ENCODE results near the gene TMEM217. TPM values are rescaled to one million over a fixed set of nuclear protein-coding genes. Genes with fewer than 3 reads are reported as not detected.

TMEM217 gene
- total and polyA plus RNA-seq, 2 of the 8 experiments (the other 6 are each of a cell fraction or from before 2014, with no cell fraction given) = 0.60 to 1.1 TPM

DNA sequence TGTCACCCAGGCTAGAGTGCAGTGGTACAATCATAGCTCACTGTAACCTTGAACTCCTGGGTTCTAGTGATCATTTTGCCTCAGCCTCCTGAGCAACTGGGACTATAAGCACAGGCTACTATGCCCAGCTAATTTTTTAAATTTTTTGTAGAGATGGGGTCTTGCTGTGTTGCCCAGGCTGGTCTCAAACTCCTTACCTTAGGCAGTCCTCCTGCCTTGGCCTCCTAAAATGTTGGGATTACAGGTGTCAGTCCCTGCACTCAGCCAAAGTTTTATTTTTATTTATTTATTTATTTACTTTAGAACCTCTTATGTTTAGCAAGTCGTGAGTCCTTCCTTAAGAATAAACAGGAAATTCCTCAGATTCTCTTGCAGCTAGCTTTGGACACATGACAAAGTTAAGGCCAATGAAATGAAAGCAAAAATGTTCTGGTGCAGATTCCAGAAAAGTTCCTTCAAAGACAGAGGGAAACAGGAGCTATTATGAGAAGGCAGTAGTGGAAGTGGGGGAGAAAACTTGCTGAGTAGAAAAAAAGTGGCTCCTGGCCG is 68.9 kb downstream of the TMEM217 start:
- Histone ChIP-seq H3K4me1 (replicated peaks in 1 of 4; ENCODE audit: control insufficient read depth in 3 of 4, insufficient read depth in 4 of 4, low read length in 3 of 4) (no peaks in the 10 kb centered on the region; a peak in 2 of 7 replicates), H4K8ac (ENCODE audit: extremely low read depth, insufficient read depth, low read length) (no peak overlapping the region), H2BK5ac (ENCODE audit: low read depth, low read length) (no peak overlapping the region), H2AK5ac (ENCODE audit: low read depth, low read length) (no peak overlapping the region), H3K4me3 (ENCODE audit: extremely low read depth in 1 of 4, insufficient read depth in 2 of 4, low read depth in 3 of 4, low read length in 4 of 4) (no peak overlapping the region), H3K36me3 (ENCODE audit: control insufficient read depth in 2 of 4, insufficient read depth in 4 of 4, low read length in 3 of 4) (no peaks in the 10 kb centered on the region), H2AFZ (ENCODE audit: low read length) (no peak overlapping the region), H3K23ac (ENCODE audit: insufficient read length) (no peak overlapping the region), H3K9me3 (ENCODE audit: insufficient read depth in 2 of 2, low read depth in 1 of 2, low read length in 1 of 2) (no peaks in the 10 kb centered on the region), H2BK15ac (ENCODE audit: low read length) (no peak overlapping the region), H3K4ac (replicated peaks; ENCODE audit: insufficient read length, low read depth, low read length) (no peak overlapping the region), H3K23me2 (ENCODE audit: low read depth, low read length) (no peaks in the 10 kb centered on the region), H2BK12ac (ENCODE audit: low read depth, low read length) (no peak overlapping the region), H2BK20ac (ENCODE audit: low read length) (no peak overlapping the region), H2BK120ac (replicated peaks; ENCODE audit: low read depth, low read length) (no peak overlapping the region), H3K14ac (ENCODE audit: insufficient read length) (no peak overlapping the region), H3K79me1 (ENCODE audit: low read depth, low read length) (no peaks in the 10 kb centered on the region), H3K27ac (ENCODE audit: low read depth, low read length) (no peak overlapping the region), H3K27me3 (replicated peaks in 1 of 4; ENCODE audit: control insufficient read depth in 3 of 4, extremely low read depth in 1 of 4, insufficient read depth in 3 of 4, low read length in 3 of 4) (no peaks in the 10 kb centered on the region), H4K91ac (replicated peaks; ENCODE audit: insufficient read length, low read length) (no peak overlapping the region), H3K9ac (replicated peaks in 1 of 4; ENCODE audit: extremely low read depth in 1 of 4, low read depth in 3 of 4, low read length in 3 of 4) (no peak overlapping the region), H3K4me2 (ENCODE audit: insufficient read depth in 1 of 2, low read depth in 2 of 2, low read length in 2 of 2) (no peak overlapping the region), H4K20me1 (replicated peaks in 1 of 2; ENCODE audit: control insufficient read depth in 1 of 2, insufficient read depth in 2 of 2, low read length in 2 of 2) (no peaks in the 10 kb centered on the region), H3K56ac (replicated peaks; ENCODE audit: insufficient read length, low read depth, low read length) (no peak overlapping the region), H3K79me2 (ENCODE audit: control insufficient read depth in 1 of 2, insufficient read depth in 2 of 2, low read length in 2 of 2) (no peaks in the 10 kb centered on the region), H4K5ac (ENCODE audit: insufficient read length, low read depth, low read length) (no peak overlapping the region), H3K18ac (ENCODE audit: extremely low read depth, low read length) (no peak overlapping the region)
- no peak for DNase-seq (ENCODE audit: low read depth in 1 of 2, low spot score in 2 of 2)
- CTCF ChIA-PET (ENCODE audit: partially characterized antibody) = interaction anchor here (1.0 to 34.9 kb wide), 8 partner anchors 9 to 166 kb away, joined by 3 to 866 read pairs (median 4); no protein-coding TSS in a partner anchor
- no peak for FAIRE-seq
- WGBS, 2 experiments (ENCODE audit: extremely low coverage in 1 of 2, insufficient coverage in 1 of 2, insufficient read length in 1 of 2, insufficient replicate concordance in 2 of 2, low coverage in 1 of 2, low lambda C conversion rate in 2 of 2, missing lambda C conversion rate in 1 of 2) = 88% methylated on average over 2 of the region's 2 CpGs; no CpG with 5 or more reads in 1 of the 2 experiments
- POLR2A ChIA-PET (ENCODE audit: partially characterized antibody) = interaction anchor here (0.6 to 1.9 kb wide), 3 partner anchors 14 to 112 kb away, joined by 4 to 6 read pairs (median 6); no protein-coding TSS in a partner anchor
- TF ChIP-seq, protein P1, sequence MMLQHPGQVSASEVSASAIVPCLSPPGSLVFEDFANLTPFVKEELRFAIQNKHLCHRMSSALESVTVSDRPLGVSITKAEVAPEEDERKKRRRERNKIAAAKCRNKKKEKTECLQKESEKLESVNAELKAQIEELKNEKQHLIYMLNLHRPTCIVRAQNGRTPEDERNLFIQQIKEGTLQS (IDR thresholded peaks at IDR 0.05; ENCODE audit: insufficient read depth, low read depth, low read length) = no peak
- no peak for TF ChIP-seq KDM1A (IDR thresholded peaks at IDR 0.05; ENCODE audit: borderline replicate concordance, low read length)
- TF ChIP-seq CTBP2 (IDR thresholded peaks at IDR 0.05; ENCODE audit: borderline replicate concordance, insufficient read depth, insufficient read length, low read length) = no peak
- no peak for TF ChIP-seq SP1 (IDR thresholded peaks at IDR 0.05; ENCODE audit: low read depth, low read length)
- no peak for TF ChIP-seq HDAC2 (IDR thresholded peaks at IDR 0.05; ENCODE audit: borderline replicate concordance in 1 of 2, low read depth in 2 of 2, low read length in 2 of 2)
- TF ChIP-seq SRF (IDR thresholded peaks at IDR 0.05; ENCODE audit: low read depth, low read length) = no peak
- TF ChIP-seq, protein P2, sequence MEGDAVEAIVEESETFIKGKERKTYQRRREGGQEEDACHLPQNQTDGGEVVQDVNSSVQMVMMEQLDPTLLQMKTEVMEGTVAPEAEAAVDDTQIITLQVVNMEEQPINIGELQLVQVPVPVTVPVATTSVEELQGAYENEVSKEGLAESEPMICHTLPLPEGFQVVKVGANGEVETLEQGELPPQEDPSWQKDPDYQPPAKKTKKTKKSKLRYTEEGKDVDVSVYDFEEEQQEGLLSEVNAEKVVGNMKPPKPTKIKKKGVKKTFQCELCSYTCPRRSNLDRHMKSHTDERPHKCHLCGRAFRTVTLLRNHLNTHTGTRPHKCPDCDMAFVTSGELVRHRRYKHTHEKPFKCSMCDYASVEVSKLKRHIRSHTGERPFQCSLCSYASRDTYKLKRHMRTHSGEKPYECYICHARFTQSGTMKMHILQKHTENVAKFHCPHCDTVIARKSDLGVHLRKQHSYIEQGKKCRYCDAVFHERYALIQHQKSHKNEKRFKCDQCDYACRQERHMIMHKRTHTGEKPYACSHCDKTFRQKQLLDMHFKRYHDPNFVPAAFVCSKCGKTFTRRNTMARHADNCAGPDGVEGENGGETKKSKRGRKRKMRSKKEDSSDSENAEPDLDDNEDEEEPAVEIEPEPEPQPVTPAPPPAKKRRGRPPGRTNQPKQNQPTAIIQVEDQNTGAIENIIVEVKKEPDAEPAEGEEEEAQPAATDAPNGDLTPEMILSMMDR (IDR thresholded peaks at IDR 0.05; ENCODE audit: control extremely low read depth in 1 of 3, insufficient read depth in 1 of 3, low read depth in 1 of 3, low read length in 3 of 3) = no peak
- no peak for TF ChIP-seq KDM5A (IDR thresholded peaks at IDR 0.05; ENCODE audit: low read length)
- TF ChIP-seq RBBP5 (IDR thresholded peaks at IDR 0.05; ENCODE audit: borderline replicate concordance, low read depth, low read length) = no peak
- no peak for TF ChIP-seq TBP (IDR thresholded peaks at IDR 0.05; ENCODE audit: low read depth, low read length)
